OCI-LY1 (cell line): Measurements from ENCODE around the gene RSPH9.

Experiments
- H2AFZ ChIP-seq: fragments of 200-600 bp; sonication (generic), shearing (Covaris generic); 2 replicates; pipeline ENCODE4 v1.6.0; 2014; ENCODE audit warnings: antibody characterized with exemption, mild to moderate bottlenecking, low read length
- H3F3A ChIP-seq: fragments of 200-600 bp; sonication (generic), shearing (Covaris generic); 2 replicates; pipeline ENCODE4 v1.6.0; 2014; ENCODE audit warnings: mild to moderate bottlenecking, antibody characterized with exemption, low read length, moderate library complexity; ENCODE audit not compliant: insufficient read depth
- H3K27ac ChIP-seq: fragments of 200-600 bp; sonication (generic); 2 replicates; pipeline ENCODE4 v1.5.1; 2014; ENCODE audit warnings: low read length, mixed run types, mild to moderate bottlenecking, low read depth; ENCODE audit not compliant: poor library complexity, severe bottlenecking
- H3K27me3 ChIP-seq: fragments of 200-600 bp; sonication (generic); 2 replicates; pipeline ENCODE4 v1.6.0; 2014; ENCODE audit warnings: antibody characterized with exemption, mild to moderate bottlenecking, low read length, moderate library complexity; ENCODE audit not compliant: insufficient read depth
- H3K36me3 ChIP-seq: fragments of 200-600 bp; sonication (generic); 2 replicates; pipeline ENCODE4 v1.6.1; 2014; ENCODE audit warnings: mild to moderate bottlenecking, antibody characterized with exemption, low read length, moderate library complexity, mixed read lengths; ENCODE audit not compliant: insufficient read depth
- H3K4me1 ChIP-seq: fragments of 200-600 bp; sonication (generic); 2 replicates; pipeline ENCODE4 v1.5.1; 2014; ENCODE audit warnings: mild to moderate bottlenecking, low read length, moderate library complexity; ENCODE audit not compliant: insufficient read depth, severe bottlenecking
- H3K4me2 ChIP-seq: fragments of 200-600 bp; sonication (generic), shearing (Covaris generic); 2 replicates; pipeline ENCODE4 v1.6.1; 2014; ENCODE audit warnings: low read length
- H3K4me3 ChIP-seq: fragments of 200-600 bp; sonication (generic); 2 replicates; pipeline ENCODE4 v1.5.1; 2014; ENCODE audit warnings: low read length, low read depth, mild to moderate bottlenecking, mixed read lengths; ENCODE audit not compliant: poor library complexity, severe bottlenecking
- H3K79me2 ChIP-seq: fragments of 200-600 bp; shearing (Covaris generic); 2 replicates; pipeline ENCODE4 v1.6.1; 2016; ENCODE audit warnings: mixed run types, low read length, mixed read lengths; ENCODE audit not compliant: insufficient read depth
- H3K9ac ChIP-seq: fragments of 200-600 bp; sonication (generic), shearing (Covaris generic); 2 replicates; pipeline ENCODE4 v1.6.1; 2014; ENCODE audit warnings: mild to moderate bottlenecking, low read length, mixed read lengths
- H3K9me2 ChIP-seq: fragments of 200-600 bp; sonication (generic), shearing (Covaris generic); 2 replicates; pipeline ENCODE4 v1.6.1; 2014; ENCODE audit warnings: low read depth, mild to moderate bottlenecking, low read length, mixed read lengths
- H3K9me3 ChIP-seq: fragments of 200-600 bp; shearing (Covaris generic); 2 replicates; pipeline ENCODE4 v1.6.1; 2014; ENCODE audit warnings: low read length, mixed read lengths
- H4K20me1 ChIP-seq: fragments of 200-600 bp; sonication (generic), shearing (Covaris generic); 2 replicates; pipeline ENCODE4 v1.6.0; 2016; ENCODE audit warnings: mild to moderate bottlenecking, low read length; ENCODE audit not compliant: insufficient read depth
- CTCF ChIP-seq: fragments of 200-600 bp; sonication (generic), shearing (Covaris generic); IDR thresholded peaks from 2 replicates; pipeline ENCODE4 v1.5.1; 2017; ENCODE audit warnings: mild to moderate bottlenecking, antibody characterized with exemption, low read length, moderate library complexity, mixed read lengths
- EZH2 ChIP-seq: fragments of 200-600 bp; sonication (generic), shearing (Covaris generic); IDR thresholded peaks from 2 replicates; pipeline ENCODE4 v1.8.0; 2017; ENCODE audit warnings: borderline replicate concordance, mixed run types, mild to moderate bottlenecking, antibody characterized with exemption, low read length, moderate library complexity, mixed read lengths

Gene RSPH9

GRCh38 chr6:43614396-43614730 lies 30.5 kb upstream of the RSPH9 start:
- no peak overlapping the region for H3K4me3 ChIP-seq
- no peaks in the 10 kb centered on the region for H3K79me2 ChIP-seq
- no peaks in the 10 kb centered on the region for H3K4me1 ChIP-seq
- no peaks in the 10 kb centered on the region for H3K9me3 ChIP-seq
- no peak overlapping the region for H2AFZ ChIP-seq
- peaks cover 79% of the 10 kb centered on the region for H3K36me3 ChIP-seq
- no peak overlapping the region for H3K27ac ChIP-seq
- no peaks in the 10 kb centered on the region for H3F3A ChIP-seq
- no peak overlapping the region for H3K9ac ChIP-seq
- H3K27me3 ChIP-seq = no peaks in the 10 kb centered on the region
- no peaks in the 10 kb centered on the region for H3K9me2 ChIP-seq
- TF ChIP-seq CTCF (no peak), EZH2 (no peak)
- no peak overlapping the region for H3K4me2 ChIP-seq
- no peaks in the 10 kb centered on the region for H4K20me1 ChIP-seq

GRCh38 chr6:43616725-43617472 lies 27.9 kb upstream of the RSPH9 start:
- Histone ChIP-seq H3K4me2 (no peak overlapping the region), H3K27me3 (no peaks in the 10 kb centered on the region), H4K20me1 (no peaks in the 10 kb centered on the region), H3K79me2 (no peaks in the 10 kb centered on the region), H3K9me2 (no peaks in the 10 kb centered on the region), H3K27ac (no peak overlapping the region), H3K9ac (no peak overlapping the region), H2AFZ (no peak overlapping the region), H3K4me3 (no peak overlapping the region), H3F3A (no peaks in the 10 kb centered on the region), H3K4me1 (no peaks in the 10 kb centered on the region), H3K36me3 (peaks cover 79% of the 10 kb centered on the region), H3K9me3 (no peaks in the 10 kb centered on the region)
- TF ChIP-seq CTCF (no peak), EZH2 (no peak)

- H3F3A ChIP-seq = no peaks in the 10 kb centered on the region
- peaks cover 93% of the 10 kb centered on the region for H3K36me3 ChIP-seq
- H3K27me3 ChIP-seq = no peaks in the 10 kb centered on the region
- no peaks in the 10 kb centered on the region for H3K4me1 ChIP-seq
- H3K4me2 ChIP-seq = no peak overlapping the region
- no peak overlapping the region for H3K4me3 ChIP-seq
- H3K9me2 ChIP-seq = no peaks in the 10 kb centered on the region
- H3K9ac ChIP-seq = no peak overlapping the region
- no peak overlapping the region for H2AFZ ChIP-seq
- H3K9me3 ChIP-seq = no peaks in the 10 kb centered on the region
- TF ChIP-seq CTCF = no peak
- no peak for TF ChIP-seq EZH2
- H3K27ac ChIP-seq = no peak overlapping the region
- no peaks in the 10 kb centered on the region for H3K79me2 ChIP-seq
- H4K20me1 ChIP-seq = no peaks in the 10 kb centered on the region
These were observed 23.6 kb upstream of the RSPH9 start for GRCh38 chr6:43621078-43621835.
